PC-3 (cell line): ENCODE measurements around the gene CSF2RB. TPM values are rescaled to one million over a fixed set of nuclear protein-coding genes. Genes with fewer than 3 reads are reported as not detected.

Experiments used
- ATAC-seq: fragments of 200-7000 bp; cut with Tn5 transposase; 2 replicates; pipeline ENCODE4 v1.9.1; 2020; ENCODE audit warnings: mild to moderate bottlenecking, moderate library complexity
- BruUV-seq: library from RNA; stranded (reverse); fragments of 400-500 nt; replicated peaks from 2 replicates; lab custom pipeline; 2021; lab: Mats Ljungman, UMichigan
- CTCF ChIA-PET: fragments of 300-600 bp; sonication (Branson Sonifier 250); formaldehyde crosslinking; loops from one replicate; lab custom pipeline; 2022; ENCODE audit warnings: antibody characterized with exemption; lab: Charles Lee
- POLR2A ChIA-PET: fragments of 300-600 bp; sonication (Branson Sonifier 250); formaldehyde crosslinking; loops from one replicate; lab custom pipeline; 2022; ENCODE audit warnings: antibody characterized with exemption; ENCODE audit not compliant: unreplicated experiment; lab: Charles Lee
- DNase-seq: peaks from one replicate; pipeline ENCODE4 v3.0.0-alpha.2; 2015
- H2AFZ ChIP-seq: fragments of 300-600 bp; sonication (generic); 2 replicates; pipeline ENCODE4 v1.6.0; 2016; ENCODE audit warnings: antibody characterized with exemption, low read length
- H3F3A ChIP-seq: fragments of 300-600 bp; sonication (generic); one replicate; pipeline ENCODE4 v1.6.0; 2017; ENCODE audit warnings: antibody characterized with exemption, low read length, control low read depth, mild to moderate bottlenecking; ENCODE audit not compliant: unreplicated experiment
- H3K27ac ChIP-seq: fragments of 300-600 bp; sonication (generic); 2 replicates; pipeline ENCODE4 v1.5.1; 2016; ENCODE audit warnings: mild to moderate bottlenecking, low read length
- H3K27me3 ChIP-seq: fragments of 300-600 bp; sonication (generic); 2 replicates; pipeline ENCODE4 v1.6.1; 2016; ENCODE audit warnings: low read length, mixed read lengths
- H3K36me3 ChIP-seq: fragments of 300-600 bp; sonication (generic); 2 replicates; pipeline ENCODE4 v1.6.1; 2016; ENCODE audit warnings: low read depth, mixed run types, low read length, mixed read lengths
- H3K4me1 ChIP-seq: fragments of 300-600 bp; sonication (generic); 2 replicates; pipeline ENCODE4 v1.5.1; 2016; ENCODE audit warnings: low read length; ENCODE audit not compliant: insufficient read depth
- H3K4me2 ChIP-seq: fragments of 300-600 bp; sonication (generic); 2 replicates; pipeline ENCODE4 v1.6.0; 2016; ENCODE audit warnings: low read length
- H3K4me3 ChIP-seq: fragments of 300-600 bp; sonication (generic); 2 replicates; pipeline ENCODE4 v1.5.1; 2016; ENCODE audit warnings: mild to moderate bottlenecking, low read length, mixed read lengths
- H3K79me2 ChIP-seq: fragments of 300-600 bp; sonication (generic); 2 replicates; pipeline ENCODE4 v1.6.1; 2017; ENCODE audit warnings: low read length, mixed read lengths
- H3K9ac ChIP-seq: fragments of 300-600 bp; sonication (generic); 2 replicates; pipeline ENCODE4 v1.6.0; 2016; ENCODE audit warnings: mild to moderate bottlenecking, low read length
- H3K9me2 ChIP-seq: fragments of 300-600 bp; sonication (generic); replicated peaks from 2 replicates; pipeline ENCODE4 v1.6.1; 2016; ENCODE audit warnings: mixed run types, low read length, mixed read lengths
- H3K9me3 ChIP-seq: fragments of 300-600 bp; sonication (generic); 2 replicates; pipeline ENCODE4 v1.6.1; 2016; ENCODE audit warnings: low read length, mixed read lengths
- H4K20me1 ChIP-seq: fragments of 300-600 bp; sonication (generic); 2 replicates; pipeline ENCODE4 v1.6.1; 2016; ENCODE audit warnings: low read length, mixed read lengths
- EZH2 ChIP-seq: fragments of 300-600 bp; sonication (generic); IDR thresholded peaks from one replicate; pipeline ENCODE4 v1.6.1; 2017; ENCODE audit warnings: antibody characterized with exemption, mild to moderate bottlenecking, low read length; ENCODE audit not compliant: unreplicated experiment
- EZH2phosphoT487 ChIP-seq: fragments of 300-600 bp; sonication (generic); IDR thresholded peaks from 2 replicates; pipeline ENCODE4 v1.6.1; 2018; ENCODE audit warnings: mild to moderate bottlenecking, antibody characterized with exemption, low read length, borderline replicate concordance
- intact Hi-C: fragments of 100-400 bp; cut with micrococcal nuclease; formaldehyde crosslinking; loops from 2 replicates; pipeline ENCODE4 v1.9.0; 2023
- total RNA-seq: library from RNA; depleted of rRNA; stranded (reverse); fragments of >200 nt; gene quantifications from 2 replicates; pipeline ENCODE4 v1.2.3, GENCODE V29; 2014
- TF ChIP-seq, protein P1 (sequence below): fragments of 300-600 bp; sonication (generic); conservative IDR thresholded peaks from 2 replicates; pipeline ENCODE4 v1.5.1; 2017; ENCODE audit warnings: antibody characterized with exemption, low read depth, mild to moderate bottlenecking, low read length

CSF2RB gene
- total RNA-seq, 1 experiment from 2014 or later: not detected

DNA sequence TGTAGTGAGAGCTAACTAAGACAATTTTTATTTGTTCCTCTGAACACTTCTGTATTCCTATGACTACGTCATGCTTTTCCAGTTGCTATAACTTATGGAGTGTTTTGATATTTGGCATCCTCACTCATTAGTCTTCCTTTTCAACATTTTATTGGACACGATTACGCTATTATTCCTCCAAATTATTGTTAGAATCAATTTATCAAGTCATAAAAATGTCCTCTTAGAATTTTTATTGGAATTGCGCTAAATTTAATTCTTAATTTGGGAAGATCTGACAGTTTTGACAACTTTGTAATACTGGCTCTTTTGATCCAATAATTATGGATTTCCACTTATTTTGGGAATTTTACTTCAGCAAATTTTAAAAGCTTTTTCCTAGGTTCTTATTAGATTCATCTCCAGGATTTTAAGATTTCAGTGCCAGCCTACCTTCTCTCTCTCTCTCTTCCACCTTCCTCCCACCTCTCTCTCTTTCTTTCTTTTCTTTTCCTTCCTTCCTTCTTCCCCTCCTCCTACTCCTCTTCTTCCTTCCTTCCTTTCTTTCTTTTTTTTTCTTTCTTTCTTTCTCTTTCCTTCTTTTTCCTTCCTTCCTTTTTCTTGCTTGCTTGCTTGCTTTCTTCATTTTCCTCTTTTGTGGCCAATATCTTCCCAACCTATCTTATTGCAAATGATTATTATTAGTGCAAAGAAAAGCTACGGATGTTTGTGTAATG lies 55.0 kb downstream of the CSF2RB start:
- Histone ChIP-seq H3K4me1 (no peaks in the 10 kb centered on the region), H3K36me3 (no peaks in the 10 kb centered on the region), H3K27ac (no peak overlapping the region), H3F3A (no peaks in the 10 kb centered on the region), H3K9ac (no peak overlapping the region), H4K20me1 (no peaks in the 10 kb centered on the region), H3K27me3 (no peaks in the 10 kb centered on the region), H3K9me3 (no peaks in the 10 kb centered on the region), H3K9me2 (no peaks in the 10 kb centered on the region), H3K4me2 (no peak overlapping the region), H3K79me2 (no peaks in the 10 kb centered on the region), H3K4me3 (no peak overlapping the region), H2AFZ (no peak overlapping the region)
- DNase-seq (no peak), ATAC-seq (no peak)
- intact Hi-C loops: no loop called here
- TF ChIP-seq EZH2 (no peak), EZH2phosphoT487 (no peak)
- TF ChIP-seq, protein P1, sequence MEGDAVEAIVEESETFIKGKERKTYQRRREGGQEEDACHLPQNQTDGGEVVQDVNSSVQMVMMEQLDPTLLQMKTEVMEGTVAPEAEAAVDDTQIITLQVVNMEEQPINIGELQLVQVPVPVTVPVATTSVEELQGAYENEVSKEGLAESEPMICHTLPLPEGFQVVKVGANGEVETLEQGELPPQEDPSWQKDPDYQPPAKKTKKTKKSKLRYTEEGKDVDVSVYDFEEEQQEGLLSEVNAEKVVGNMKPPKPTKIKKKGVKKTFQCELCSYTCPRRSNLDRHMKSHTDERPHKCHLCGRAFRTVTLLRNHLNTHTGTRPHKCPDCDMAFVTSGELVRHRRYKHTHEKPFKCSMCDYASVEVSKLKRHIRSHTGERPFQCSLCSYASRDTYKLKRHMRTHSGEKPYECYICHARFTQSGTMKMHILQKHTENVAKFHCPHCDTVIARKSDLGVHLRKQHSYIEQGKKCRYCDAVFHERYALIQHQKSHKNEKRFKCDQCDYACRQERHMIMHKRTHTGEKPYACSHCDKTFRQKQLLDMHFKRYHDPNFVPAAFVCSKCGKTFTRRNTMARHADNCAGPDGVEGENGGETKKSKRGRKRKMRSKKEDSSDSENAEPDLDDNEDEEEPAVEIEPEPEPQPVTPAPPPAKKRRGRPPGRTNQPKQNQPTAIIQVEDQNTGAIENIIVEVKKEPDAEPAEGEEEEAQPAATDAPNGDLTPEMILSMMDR: no peak
- BruUV-seq: no TSS peak
- CTCF ChIA-PET: no interaction called here
- POLR2A ChIA-PET: no interaction called here

DNA sequence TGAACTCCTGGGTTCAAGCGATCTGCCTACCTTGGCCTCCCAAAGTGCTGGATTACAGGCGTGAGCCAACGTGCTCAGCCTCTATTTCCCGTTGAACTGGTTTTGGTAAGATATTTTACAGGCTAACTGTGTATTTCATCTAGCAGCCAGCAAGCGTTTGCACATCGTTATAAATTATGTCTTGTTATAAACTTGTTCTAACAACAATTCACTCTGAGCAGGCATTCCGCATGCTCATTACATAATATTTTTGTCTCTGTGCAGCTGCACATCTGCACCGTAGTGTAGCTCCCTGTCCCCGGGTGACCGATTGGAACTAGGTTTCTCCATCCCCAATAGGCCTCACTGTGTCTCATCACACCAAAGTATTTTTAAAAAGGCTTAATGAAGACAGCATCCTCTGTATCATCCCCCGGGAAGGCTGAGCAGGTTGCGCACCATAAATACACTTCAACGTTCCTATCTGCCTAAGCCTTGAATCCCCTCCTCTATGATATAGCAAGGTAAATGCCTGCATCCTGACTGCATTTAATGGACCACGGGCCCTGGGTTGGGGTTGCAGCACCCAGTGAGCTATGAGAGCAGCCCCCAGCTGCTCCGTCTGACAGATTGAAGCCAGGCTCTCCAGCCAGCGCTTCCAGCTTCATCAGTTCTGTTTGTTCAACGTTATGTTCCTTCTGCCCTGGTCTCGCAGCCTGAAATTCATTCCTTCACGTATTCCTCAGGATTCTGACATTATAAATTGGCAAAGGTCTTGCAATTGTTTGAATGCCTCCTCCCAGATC lies 58.1 kb downstream of the CSF2RB start:
- TF ChIP-seq, protein P1: no peak
- TF ChIP-seq EZH2phosphoT487 (no peak), EZH2 (no peak)
- CTCF ChIA-PET: no interaction called here
- Histone ChIP-seq H3K4me2 (no peak overlapping the region), H3K4me3 (no peak overlapping the region), H3K4me1 (no peaks in the 10 kb centered on the region), H3K27me3 (no peaks in the 10 kb centered on the region), H3K9me2 (no peaks in the 10 kb centered on the region), H3K36me3 (no peaks in the 10 kb centered on the region), H3K79me2 (no peaks in the 10 kb centered on the region), H3K9ac (no peak overlapping the region), H4K20me1 (no peaks in the 10 kb centered on the region), H2AFZ (no peak overlapping the region), H3K27ac (no peak overlapping the region), H3K9me3 (no peaks in the 10 kb centered on the region), H3F3A (no peaks in the 10 kb centered on the region)
- BruUV-seq: no TSS peak
- no peak for DNase-seq
- POLR2A ChIA-PET: no interaction called here
- no peak for ATAC-seq
- intact Hi-C loops: no loop called here
